Gastrocnemius medialis (tissue), 4 donors: Measurements from ENCODE around the gene JAKMIP1.

ENCODE experiments used
- POLR2A ChIP-seq, 2 donors: fragments of 450-650 bp; IDR thresholded peaks; one replicate each; pipeline ENCODE4 v1.6.1; 2017; ENCODE audit warnings: antibody characterized with exemption in 2 of 2, mild to moderate bottlenecking in 2 of 2, moderate library complexity in 2 of 2
- TF ChIP-seq, protein P1 (sequence below), 5 experiments: fragments of 450-650 bp in 3 of 5; fragments of 200-600 bp in 2 of 5; sonication (generic) in 2 of 5; IDR thresholded peaks in 4 of 5; conservative IDR thresholded peaks in 1 of 5; 1 replicate in 4 of 5; 2 replicates in 1 of 5; pipeline ENCODE4 v1.5.1; 2016 to 2019; ENCODE audit warnings: antibody characterized with exemption in 5 of 5, mild to moderate bottlenecking in 3 of 5, moderate library complexity in 3 of 5

DNA sequence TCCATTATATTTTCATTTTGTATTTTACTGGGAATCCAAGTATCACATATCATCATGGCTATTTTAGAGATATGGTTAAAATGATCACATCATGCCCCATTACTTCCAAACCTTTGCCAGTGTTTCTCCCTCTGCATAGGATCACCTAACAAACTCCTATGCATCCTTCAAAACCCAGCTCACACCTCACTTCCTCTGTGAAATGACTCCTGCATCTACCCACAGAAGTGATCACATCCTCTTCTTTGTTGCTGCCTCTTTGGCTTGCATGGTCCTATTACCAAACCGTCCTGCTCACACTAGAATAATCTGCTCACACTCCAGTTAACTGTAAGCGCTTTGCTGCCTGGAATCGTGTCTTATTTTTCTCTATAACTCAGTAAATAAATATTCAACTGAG lies 107.4 kb downstream of the JAKMIP1 start:
- TF ChIP-seq, protein P1, sequence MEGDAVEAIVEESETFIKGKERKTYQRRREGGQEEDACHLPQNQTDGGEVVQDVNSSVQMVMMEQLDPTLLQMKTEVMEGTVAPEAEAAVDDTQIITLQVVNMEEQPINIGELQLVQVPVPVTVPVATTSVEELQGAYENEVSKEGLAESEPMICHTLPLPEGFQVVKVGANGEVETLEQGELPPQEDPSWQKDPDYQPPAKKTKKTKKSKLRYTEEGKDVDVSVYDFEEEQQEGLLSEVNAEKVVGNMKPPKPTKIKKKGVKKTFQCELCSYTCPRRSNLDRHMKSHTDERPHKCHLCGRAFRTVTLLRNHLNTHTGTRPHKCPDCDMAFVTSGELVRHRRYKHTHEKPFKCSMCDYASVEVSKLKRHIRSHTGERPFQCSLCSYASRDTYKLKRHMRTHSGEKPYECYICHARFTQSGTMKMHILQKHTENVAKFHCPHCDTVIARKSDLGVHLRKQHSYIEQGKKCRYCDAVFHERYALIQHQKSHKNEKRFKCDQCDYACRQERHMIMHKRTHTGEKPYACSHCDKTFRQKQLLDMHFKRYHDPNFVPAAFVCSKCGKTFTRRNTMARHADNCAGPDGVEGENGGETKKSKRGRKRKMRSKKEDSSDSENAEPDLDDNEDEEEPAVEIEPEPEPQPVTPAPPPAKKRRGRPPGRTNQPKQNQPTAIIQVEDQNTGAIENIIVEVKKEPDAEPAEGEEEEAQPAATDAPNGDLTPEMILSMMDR (IDR thresholded peaks at IDR 0.05 in 4 of 5, conservative IDR thresholded peaks at IDR 0.05 in 1 of 5) = no peak
- TF ChIP-seq POLR2A (IDR thresholded peaks at IDR 0.05) = no peak
